K562 (cell line): Measurements from ENCODE around the gene ACER3. TPM values are rescaled to one million over a fixed set of nuclear protein-coding genes. Genes with fewer than 3 reads are reported as not detected.

Experiments used
- ATF2 ChIP-seq: sonication (generic); formaldehyde crosslinking; IDR thresholded peaks from 2 replicates; pipeline ENCODE4 v1.8.1; 2022; ENCODE audit warnings: missing genetic modification reagents
- CHD2 ChIP-seq: IDR thresholded peaks from 2 replicates; pipeline ENCODE4 v1.6.1; 2011; ENCODE audit warnings: low read depth, low read length
- DDX20 ChIP-seq: fragments of 450-650 bp; IDR thresholded peaks from 2 replicates; pipeline ENCODE4 v1.6.1; 2016; ENCODE audit warnings: missing genetic modification characterization, low read depth, mild to moderate bottlenecking, missing compliant biosample characterization, moderate library complexity
- FOSL1 ChIP-seq: fragments of 200-800 bp; sonication (Bioruptor generic); conservative IDR thresholded peaks from 2 replicates; pipeline ENCODE4 v1.6.1; 2016; ENCODE audit warnings: missing genetic modification characterization, missing compliant biosample characterization
- GTF2A2 ChIP-seq: IDR thresholded peaks from 2 replicates; pipeline ENCODE4 v1.6.1; 2016; ENCODE audit warnings: mild to moderate bottlenecking, missing genetic modification characterization, missing compliant biosample characterization
- MED1 ChIP-seq: sonication (generic); formaldehyde crosslinking; IDR thresholded peaks from 2 replicates; pipeline ENCODE4 v1.8.1; 2023; ENCODE audit warnings: missing genetic modification reagents, borderline replicate concordance
- NEUROD1 ChIP-seq: fragments of 150-350 bp; IDR thresholded peaks from 2 replicates; pipeline ENCODE4 v1.6.1; 2014; ENCODE audit warnings: borderline replicate concordance, low read length, low read depth; ENCODE audit not compliant: partially characterized antibody
- NFE2 ChIP-seq: IDR thresholded peaks from 2 replicates; pipeline ENCODE4 v1.6.1; 2014; ENCODE audit warnings: antibody characterized with exemption, low read depth
- NR2C1 ChIP-seq, 2 experiments: fragments of 450-650 bp; IDR thresholded peaks; 2 replicates each; pipeline ENCODE4 v1.6.1; 2017; ENCODE audit warnings: mild to moderate bottlenecking in 2 of 2, antibody characterized with exemption in 1 of 2, inconsistent platforms in 1 of 2, missing compliant biosample characterization in 1 of 2, missing genetic modification characterization in 1 of 2
- NR2F6 ChIP-seq: fragments of 450-650 bp; formaldehyde crosslinking; IDR thresholded peaks from 2 replicates; pipeline ENCODE4 v1.4.0; 2020; ENCODE audit warnings: mild to moderate bottlenecking
- POLR2A ChIP-seq: fragments of 450-650 bp; conservative IDR thresholded peaks from 2 replicates; pipeline ENCODE4 v1.6.1; 2016
- POLR3G ChIP-seq: IDR thresholded peaks from 2 replicates; pipeline ENCODE4 v1.6.1; 2011; ENCODE audit not compliant: insufficient read length, insufficient replicate concordance; ENCODE audit errors: extremely low read depth
- RFX1 ChIP-seq: fragments of 450-650 bp; IDR thresholded peaks from 2 replicates; pipeline ENCODE4 v1.6.1; 2016; ENCODE audit warnings: mild to moderate bottlenecking, moderate library complexity
- RNF2 ChIP-seq: sonication (generic); IDR thresholded peaks from 2 replicates; pipeline ENCODE4 v1.6.1; 2016
- RNF219 ChIP-seq: fragments of 250-450 bp; sonication (Bioruptor Pico); IDR thresholded peaks from 2 replicates; pipeline ENCODE4 v1.5.0; 2022; ENCODE audit warnings: mild to moderate bottlenecking
- SIN3A ChIP-seq, 2 experiments: fragments of 150-350 bp in 1 of 2; IDR thresholded peaks; 2 replicates each; pipeline ENCODE4 v1.6.1; 2011 to 2016; ENCODE audit warnings: borderline replicate concordance in 2 of 2, low read depth in 2 of 2, low read length in 2 of 2, mild to moderate bottlenecking in 2 of 2, moderate library complexity in 2 of 2; ENCODE audit not compliant: control insufficient read depth in 1 of 2
- SIRT6 ChIP-seq: IDR thresholded peaks from one replicate; pipeline ENCODE4 v1.6.1; 2012; ENCODE audit warnings: low read depth, mild to moderate bottlenecking, control low read depth, inconsistent platforms, low read length, moderate library complexity
- SMAD4 ChIP-seq: fragments of 250-450 bp; sonication (Bioruptor Pico); conservative IDR thresholded peaks from 2 replicates; pipeline ENCODE4 v1.8.0; 2021; ENCODE audit warnings: inconsistent platforms, mild to moderate bottlenecking, moderate library complexity
- SMARCC2 ChIP-seq: fragments of 450-650 bp; IDR thresholded peaks from 2 replicates; pipeline ENCODE4 v1.6.1; 2017; ENCODE audit warnings: antibody characterized with exemption, moderate library complexity, mild to moderate bottlenecking, low read depth
- ZNF282 ChIP-seq: sonication (generic); formaldehyde crosslinking; IDR thresholded peaks from 2 replicates; pipeline ENCODE4 v1.8.1; 2023; ENCODE audit warnings: missing genetic modification reagents
- ZNF830 ChIP-seq: fragments of 250-450 bp; sonication (Bioruptor Pico); IDR thresholded peaks from 2 replicates; pipeline ENCODE4 v1.5.0; 2021; ENCODE audit warnings: mild to moderate bottlenecking
- polyA plus RNA-seq, 8 experiments: library from polyadenylated mRNA; depleted of rRNA in 4 of 8; stranded (reverse) in 5 of 8; unstranded in 3 of 8; fragments of >200 nt; fragmentation: Nextera tagmentation in 2 of 8; fragmentation: Illumina TruSeq in 1 of 8; extraction: Ambion mirVana in 2 of 8; extraction: Trizol in 1 of 8; gene quantifications; 2 replicates each; pipeline versions ENCODE4 v1.2.1 to v1.2.3, GENCODE V29; 2011 to 2014; ENCODE audit warnings: inconsistent platforms in 1 of 8, missing spikeins in 1 of 8
- total RNA-seq, 7 experiments: library from RNA; depleted of rRNA in 6 of 7; stranded (reverse); fragments of >200 nt in 6 of 7; fragmentation: Illumina TruSeq in 2 of 7; extraction: Trizol in 2 of 7; gene quantifications; 2 replicates each; pipeline versions ENCODE4 v1.2.1 to v1.2.3, GENCODE V29; 2011 to 2021; ENCODE audit warnings: low replicate concordance in 1 of 7
- TF ChIP-seq, protein P1 (sequence below): fragments of 250-450 bp; sonication (Bioruptor Pico); IDR thresholded peaks from 2 replicates; pipeline ENCODE4 v1.8.0; 2021; ENCODE audit warnings: moderate library complexity, mild to moderate bottlenecking, inconsistent platforms
- TF ChIP-seq, protein P2 (sequence below): fragments of 450-650 bp; IDR thresholded peaks from 2 replicates; pipeline ENCODE4 v1.6.1; 2016; ENCODE audit warnings: antibody characterized with exemption
- TF ChIP-seq, protein P3 (sequence below): fragments of 450-650 bp; formaldehyde crosslinking; IDR thresholded peaks from 2 replicates; pipeline ENCODE4 v1.4.0; 2022; ENCODE audit warnings: mild to moderate bottlenecking, moderate library complexity

ACER3 gene
- total and polyA plus RNA-seq, 9 of the 15 experiments (the other 6 are each of a cell fraction or from before 2014, with no cell fraction given): 2.0 to 23.8 (median 9.5) TPM

DNA sequence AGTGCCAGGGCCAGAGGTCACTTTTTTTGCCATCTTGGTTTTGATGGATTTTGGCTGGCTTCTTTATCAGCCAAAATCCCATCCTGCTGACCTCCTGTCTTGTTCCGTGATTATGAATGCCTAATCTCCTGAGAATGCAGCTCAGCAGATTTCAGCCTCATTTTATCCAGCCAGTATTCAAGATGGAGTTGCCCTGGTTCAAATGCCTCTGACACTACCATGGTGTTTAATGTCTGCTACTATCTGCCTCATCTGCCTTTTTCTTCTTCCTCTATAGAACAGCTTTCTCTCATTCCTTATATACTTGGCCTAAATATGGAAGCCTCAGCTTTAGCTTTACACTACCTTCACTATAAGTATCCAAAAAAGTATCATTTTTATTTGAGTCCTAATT, 50.7 kb downstream of the ACER3 start (continued):
- TF ChIP-seq POLR3G (no peak), MED1 (CRISPR knock-in tag) (no peak), NR2F6 (CRISPR knock-in tag) (no peak), ATF2 (CRISPR knock-in tag) (no peak), SIN3A (IDR thresholded peaks at IDR 0.05; ENCODE audit: borderline replicate concordance in 2 of 2, control insufficient read depth in 1 of 2, low read depth in 2 of 2, low read length in 2 of 2) (no peak), NR2C1 (IDR thresholded peaks at IDR 0.05) (no peak; the same call in 1 of the 2 replicates), NR2C1 (tag; IDR thresholded peaks at IDR 0.05) (peak; percentile 92), POLR2A (no peak), NFE2 (no peak), FOSL1 (tag) (no peak), ZNF282 (no peak), SIRT6 (no peak), RNF2 (no peak), RNF219 (CRISPR knock-in tag) (no peak), NEUROD1 (no peak), CHD2 (no peak), ZNF830 (CRISPR knock-in tag) (no peak), RFX1 (no peak), SMAD4 (CRISPR knock-in tag) (peak; percentile 78), SMARCC2 (no peak), GTF2A2 (tag) (peak; percentile 79), DDX20 (peak; percentile 93)
- TF ChIP-seq, protein P1, sequence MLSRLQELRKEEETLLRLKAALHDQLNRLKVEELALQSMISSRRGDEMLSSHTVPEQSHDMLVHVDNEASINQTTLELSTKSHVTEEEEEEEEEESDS (CRISPR knock-in tag): no peak
- TF ChIP-seq, protein P2, sequence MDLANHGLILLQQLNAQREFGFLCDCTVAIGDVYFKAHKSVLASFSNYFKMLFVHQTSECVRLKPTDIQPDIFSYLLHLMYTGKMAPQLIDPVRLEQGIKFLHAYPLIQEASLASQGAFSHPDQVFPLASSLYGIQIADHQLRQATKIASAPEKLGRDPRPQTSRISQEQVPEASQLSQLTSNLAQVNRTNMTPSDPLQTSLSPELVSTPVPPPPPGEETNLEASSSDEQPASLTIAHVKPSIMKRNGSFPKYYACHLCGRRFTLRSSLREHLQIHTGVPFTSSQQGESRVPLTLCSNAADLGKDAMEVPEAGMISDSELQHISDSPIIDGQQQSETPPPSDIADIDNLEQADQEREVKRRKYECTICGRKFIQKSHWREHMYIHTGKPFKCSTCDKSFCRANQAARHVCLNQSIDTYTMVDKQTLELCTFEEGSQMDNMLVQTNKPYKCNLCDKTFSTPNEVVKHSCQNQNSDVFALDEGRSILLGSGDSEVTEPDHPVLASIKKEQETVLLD: no peak
- TF ChIP-seq, protein P3, sequence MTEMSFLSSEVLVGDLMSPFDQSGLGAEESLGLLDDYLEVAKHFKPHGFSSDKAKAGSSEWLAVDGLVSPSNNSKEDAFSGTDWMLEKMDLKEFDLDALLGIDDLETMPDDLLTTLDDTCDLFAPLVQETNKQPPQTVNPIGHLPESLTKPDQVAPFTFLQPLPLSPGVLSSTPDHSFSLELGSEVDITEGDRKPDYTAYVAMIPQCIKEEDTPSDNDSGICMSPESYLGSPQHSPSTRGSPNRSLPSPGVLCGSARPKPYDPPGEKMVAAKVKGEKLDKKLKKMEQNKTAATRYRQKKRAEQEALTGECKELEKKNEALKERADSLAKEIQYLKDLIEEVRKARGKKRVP (CRISPR knock-in tag): no peak
